Measurements from ENCODE around the gene TTLL13.
"Not testable (repeated sequence)": the region's sequence is repeated elsewhere in the genome, so short reads cannot be mapped to it uniquely, and the experiment has no call there.

The TTLL13 gene

DNA sequence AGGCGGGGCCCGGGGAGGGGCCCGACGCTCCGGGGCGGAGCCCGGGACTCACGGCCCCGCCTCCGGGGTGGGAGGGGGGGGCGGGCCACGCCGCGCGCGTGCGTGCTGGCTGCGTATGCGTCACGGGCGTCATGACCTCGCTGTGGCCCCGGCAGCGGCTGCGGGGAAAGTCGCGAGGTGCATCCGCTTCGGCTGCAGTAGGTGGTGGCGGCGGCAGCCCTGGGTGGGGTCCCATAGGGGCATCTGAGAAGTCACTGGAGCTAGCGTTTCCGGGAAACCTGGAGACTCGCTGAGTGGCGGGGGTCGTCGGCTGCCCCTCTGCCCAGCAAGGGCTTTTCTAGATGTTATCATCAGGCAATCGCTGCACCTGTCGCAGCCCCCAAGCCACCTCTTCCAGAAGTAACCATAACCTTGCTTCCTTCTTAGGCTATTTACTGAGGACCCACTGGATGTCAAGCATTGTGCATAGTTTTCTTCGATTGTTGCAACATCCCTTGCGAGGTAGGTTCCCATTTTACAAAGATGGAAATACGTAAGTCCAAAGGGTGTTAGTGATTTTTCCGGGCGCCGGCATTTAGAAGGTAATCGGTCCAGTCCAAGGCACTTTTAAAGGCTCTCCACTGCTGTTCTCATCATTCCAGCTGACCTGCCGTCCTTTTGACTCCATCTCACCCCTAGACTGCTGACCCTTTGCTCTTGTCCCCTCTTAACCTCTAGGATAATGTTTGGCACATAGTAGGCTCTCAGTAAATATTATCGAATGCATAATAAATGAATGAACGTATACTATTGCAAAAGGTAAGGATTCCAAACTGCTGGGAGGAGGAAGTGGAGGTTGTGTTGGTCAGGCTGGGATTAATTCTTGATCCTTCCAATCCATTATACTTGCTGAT is 15.0 kb upstream of the TTLL13 start, which contains the start of gene GDPGP1:
Gene GDPGP1, plus strand, starts transcription at position 114 of the 893 bp plus-strand sequence. CDS start 6,700 bp downstream, outside the sequence.
- DNase-seq (ENCODE audit: low spot score): peak; percentile 46

DNA sequence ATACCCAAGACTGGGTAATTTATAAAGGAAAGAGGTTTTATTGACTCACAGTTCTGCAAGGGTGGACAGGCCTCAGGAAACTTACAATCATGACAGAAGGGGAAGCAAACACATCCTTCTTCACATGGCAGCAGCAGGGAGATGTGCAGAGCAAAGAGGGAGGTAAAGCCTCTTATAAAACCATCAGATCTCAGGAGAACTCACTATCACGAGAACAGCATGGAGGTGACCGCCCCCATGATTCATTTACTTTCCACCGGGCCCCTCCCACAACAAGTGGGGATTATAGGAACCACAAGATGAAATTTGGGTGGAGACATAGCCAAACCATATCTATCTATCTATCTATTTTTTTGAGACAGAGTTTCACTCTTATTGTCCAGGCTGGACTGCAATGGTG is 10.0 kb upstream of the TTLL13 start:
- no peak for DNase-seq (ENCODE audit: low spot score)

DNA sequence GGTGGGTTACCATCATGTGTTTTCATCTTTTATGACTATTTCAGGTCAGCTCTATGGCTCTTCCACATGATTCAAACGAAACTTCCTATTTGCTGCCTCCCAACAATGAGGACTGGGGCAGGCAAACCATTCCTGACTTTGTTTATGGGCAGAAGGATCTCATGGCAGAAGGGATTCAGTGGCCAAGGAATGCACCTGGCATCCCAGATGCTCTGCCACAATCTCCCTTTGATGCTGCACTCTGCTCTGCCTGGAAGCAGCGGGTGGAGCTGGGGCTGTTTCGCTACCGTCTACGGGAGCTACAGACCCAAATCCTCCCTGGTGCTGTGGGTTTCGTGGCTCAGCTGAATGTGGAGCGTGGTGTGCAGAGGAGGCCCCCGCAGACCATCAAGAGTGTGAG is 8.5 kb upstream of the TTLL13 start:
- DNase-seq (ENCODE audit: low spot score): peak; percentile 76

DNA sequence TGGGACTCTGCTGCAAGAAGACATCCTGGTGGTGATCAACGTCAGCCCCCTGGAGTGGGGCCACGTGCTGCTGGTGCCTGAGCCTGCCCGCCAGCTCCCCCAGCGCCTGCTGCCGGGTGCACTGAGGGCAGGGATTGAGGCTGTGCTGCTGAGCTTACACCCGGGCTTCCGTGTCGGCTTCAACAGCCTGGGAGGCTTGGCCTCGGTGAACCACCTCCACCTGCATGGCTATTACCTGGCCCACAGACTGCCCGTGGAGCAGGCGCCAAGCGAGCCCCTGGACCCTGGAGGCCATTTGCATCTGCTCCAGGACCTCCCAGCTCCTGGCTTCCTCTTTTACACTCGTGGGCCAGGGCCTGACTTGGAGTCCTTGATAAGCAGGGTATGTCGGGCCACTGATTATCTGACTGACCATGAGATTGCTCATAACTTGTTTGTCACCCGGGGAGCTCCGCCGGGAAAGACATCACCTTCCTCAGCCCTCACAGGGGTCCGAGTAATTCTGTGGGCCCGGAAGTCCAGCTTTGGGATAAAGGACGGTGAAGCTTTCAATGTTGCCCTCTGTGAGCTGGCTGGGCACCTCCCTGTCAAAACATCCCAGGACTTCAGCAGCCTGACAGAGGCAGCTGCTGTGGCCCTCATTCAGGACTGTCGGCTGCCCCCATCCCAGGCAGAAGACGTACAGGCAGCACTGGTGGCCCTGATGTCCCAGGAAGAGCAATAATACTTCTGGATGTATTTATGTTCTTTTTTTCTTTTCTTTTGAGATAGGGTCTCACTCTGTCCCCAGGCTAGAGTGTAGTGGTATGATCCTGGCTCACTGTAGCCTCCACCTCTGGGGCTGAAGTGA is 7.8 kb upstream of the TTLL13 start:
- peak; percentile 34 for DNase-seq (ENCODE audit: low spot score)

DNA sequence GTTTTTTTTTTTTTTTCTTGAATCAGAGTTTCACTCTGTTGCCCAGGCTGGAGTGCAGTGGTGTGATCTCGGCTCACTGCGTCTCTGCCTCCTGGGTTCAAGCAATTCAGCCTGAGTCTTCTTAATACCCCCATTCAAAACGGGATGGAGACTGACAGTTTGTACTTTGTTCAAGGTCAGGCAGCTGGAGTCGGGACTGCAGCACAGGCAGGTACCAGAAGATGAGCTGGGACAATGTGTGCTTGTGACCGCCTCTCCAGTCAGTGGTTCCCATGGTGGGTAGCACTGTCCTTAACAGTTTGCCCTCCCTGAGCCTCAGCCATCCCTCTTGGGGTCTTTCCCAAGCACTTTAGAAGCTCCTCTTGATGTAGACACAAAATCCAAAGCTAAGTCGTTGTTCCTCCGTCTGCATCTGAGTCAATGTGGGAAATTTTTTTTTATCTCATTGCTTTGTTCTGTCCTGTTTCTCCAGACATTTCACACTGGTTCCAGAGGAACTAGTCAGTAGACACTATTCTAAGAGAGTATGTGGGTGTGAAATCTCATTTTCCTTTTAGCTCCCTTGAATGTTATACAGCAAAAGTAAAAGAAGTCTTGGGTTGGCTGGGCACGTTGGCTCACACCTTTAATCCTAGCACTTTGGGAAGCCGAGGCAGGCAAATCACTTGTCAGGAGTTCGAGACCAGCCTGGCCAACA is 5.3 kb upstream of the TTLL13 start:
- no peak for DNase-seq (ENCODE audit: low spot score)

DNA sequence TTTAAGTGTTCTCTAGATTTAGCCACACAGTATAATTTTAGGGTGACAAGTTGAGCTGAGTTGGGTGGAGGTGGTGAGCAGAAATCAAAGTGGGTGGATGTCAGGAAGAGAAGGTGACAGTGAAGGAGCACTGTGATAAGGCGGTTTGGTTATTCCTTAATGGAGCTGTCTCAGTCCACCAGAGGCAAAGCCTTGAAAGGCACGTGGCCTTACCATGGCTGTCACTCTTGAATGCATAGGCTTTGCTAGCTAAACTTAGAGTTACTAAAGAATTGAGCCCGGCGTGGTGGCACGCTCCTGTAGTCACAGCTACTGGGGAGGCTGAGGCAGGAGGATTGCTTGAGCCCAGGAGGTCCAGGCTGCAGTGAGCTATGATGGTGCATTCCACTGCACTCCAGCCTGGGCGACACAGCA is 560 bp upstream of the TTLL13 start:
- DNase-seq (ENCODE audit: low spot score): peak; percentile 40

DNA sequence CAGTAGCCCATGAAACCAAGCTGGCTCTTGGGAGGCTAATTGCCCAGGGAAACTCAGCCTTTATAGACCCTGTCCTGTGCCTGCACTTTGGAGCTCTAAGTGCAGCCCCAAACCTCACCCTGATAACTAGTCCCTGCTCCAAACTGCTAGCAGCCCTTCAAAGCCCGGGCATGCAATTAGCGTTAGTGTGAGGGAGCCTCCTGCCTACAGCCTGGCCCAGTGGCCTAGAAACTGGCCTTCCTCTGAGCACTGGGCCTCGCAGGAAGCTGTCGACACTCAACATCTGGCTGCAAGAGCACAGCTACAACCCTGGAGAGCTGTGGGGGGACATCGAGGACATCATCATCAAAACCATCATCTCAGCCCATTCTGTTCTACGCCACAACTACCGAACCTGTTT is 8.4 kb downstream of the TTLL13 start:
- DNase-seq (ENCODE audit: low spot score): no peak

DNA sequence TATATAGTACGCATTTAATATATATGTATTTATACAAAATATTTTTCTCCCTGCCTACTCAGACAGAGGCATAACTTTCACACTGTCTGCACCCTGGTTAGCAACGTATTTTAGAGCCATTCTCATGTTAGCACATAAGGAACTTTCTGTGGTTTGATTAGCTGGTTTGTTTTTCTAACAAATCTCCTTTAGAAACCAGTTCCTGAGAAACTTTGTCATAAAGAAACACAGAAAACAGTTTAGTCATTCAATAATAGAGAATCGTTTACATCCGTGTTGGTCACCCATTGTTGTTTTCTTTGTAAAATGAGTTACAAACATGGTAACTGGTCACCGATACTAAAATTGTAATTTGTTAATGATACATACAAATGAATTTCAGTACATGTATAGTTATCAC is 10.2 kb downstream of the TTLL13 start:
- DNase-seq (ENCODE audit: low spot score): no peak

DNA sequence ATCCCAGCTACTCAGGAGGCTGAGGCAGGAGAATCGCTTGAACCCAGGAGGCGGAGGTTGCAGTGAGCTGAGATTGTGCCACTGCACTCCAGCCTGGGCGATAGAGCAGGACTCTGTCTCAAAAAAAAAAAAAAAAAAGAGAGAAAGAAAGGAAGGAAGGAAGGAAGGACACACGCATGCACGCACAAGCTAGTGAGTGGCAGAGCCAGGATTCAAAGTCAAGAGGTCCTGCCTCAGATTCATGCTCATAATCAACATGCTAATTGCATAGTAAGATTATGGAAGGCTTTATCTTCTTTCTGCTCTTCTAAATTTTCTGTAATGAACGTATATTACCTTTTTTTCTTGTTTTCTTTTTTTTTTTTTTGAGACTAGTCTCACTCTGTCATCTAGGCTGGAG is 11.4 kb downstream of the TTLL13 start:
- DNase-seq (ENCODE audit: low spot score): not testable (repeated sequence)

DNA sequence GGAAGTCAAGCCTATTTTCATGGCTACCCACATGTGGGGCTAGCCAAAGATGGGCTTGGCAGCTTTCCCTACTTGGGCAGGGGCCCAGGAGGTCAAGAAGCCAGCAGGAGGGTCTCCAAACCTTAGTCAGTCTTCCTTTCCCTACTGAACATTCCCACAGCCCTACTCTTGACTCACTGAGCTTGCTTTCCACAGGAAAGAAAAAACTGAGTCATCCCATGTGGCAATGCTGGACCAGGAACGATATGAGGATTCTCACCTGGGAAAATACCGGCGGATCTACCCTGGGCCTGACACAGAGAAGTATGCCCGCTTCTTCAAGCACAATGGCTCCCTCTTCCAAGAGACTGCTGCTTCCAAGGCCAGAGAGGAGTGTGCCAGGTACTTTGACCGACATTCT is 12.5 kb downstream of the TTLL13 start:
- no peak for DNase-seq (ENCODE audit: low spot score)

DNA sequence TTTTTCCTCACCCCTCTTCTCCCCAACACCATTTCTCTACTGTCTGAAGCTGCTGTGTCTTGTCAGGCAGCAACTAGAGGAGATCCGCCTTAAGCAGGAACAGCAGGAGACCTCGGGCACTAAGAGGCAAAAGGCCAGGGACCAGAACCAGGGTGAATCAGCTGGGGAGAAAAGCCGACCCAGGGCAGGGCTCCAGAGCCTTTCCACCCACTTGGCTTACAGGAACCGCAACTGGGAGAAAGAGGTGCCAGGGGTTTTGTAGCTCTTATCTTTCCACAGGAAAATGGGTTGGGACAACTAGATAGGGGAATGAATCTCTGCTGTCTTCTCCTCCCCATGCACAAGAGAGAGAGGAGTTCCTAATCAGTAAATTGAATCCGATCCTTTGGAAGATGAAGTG is 13.1 kb downstream of the TTLL13 start:
- no peak for DNase-seq (ENCODE audit: low spot score)

DNA sequence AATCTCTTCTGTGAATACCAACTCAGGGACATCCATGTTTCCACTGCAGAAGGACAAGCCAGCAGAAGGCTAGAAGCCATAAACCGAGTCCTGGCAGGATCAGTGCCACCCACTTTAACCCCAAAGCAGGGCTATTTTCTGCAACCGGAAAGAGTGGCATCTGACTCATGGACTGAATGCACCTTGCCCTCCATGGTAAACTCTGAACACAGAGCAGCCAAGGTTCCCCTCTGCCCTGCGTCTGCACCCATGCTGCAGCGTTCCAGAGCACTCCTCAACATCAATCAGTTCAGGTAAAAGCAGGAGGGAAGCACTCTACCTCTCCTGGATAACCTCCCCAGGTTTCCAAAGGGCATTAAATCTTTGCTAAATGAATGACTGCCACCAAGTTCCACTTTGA is 15.3 kb downstream of the TTLL13 start:
- no peak for DNase-seq (ENCODE audit: low spot score)

DNA sequence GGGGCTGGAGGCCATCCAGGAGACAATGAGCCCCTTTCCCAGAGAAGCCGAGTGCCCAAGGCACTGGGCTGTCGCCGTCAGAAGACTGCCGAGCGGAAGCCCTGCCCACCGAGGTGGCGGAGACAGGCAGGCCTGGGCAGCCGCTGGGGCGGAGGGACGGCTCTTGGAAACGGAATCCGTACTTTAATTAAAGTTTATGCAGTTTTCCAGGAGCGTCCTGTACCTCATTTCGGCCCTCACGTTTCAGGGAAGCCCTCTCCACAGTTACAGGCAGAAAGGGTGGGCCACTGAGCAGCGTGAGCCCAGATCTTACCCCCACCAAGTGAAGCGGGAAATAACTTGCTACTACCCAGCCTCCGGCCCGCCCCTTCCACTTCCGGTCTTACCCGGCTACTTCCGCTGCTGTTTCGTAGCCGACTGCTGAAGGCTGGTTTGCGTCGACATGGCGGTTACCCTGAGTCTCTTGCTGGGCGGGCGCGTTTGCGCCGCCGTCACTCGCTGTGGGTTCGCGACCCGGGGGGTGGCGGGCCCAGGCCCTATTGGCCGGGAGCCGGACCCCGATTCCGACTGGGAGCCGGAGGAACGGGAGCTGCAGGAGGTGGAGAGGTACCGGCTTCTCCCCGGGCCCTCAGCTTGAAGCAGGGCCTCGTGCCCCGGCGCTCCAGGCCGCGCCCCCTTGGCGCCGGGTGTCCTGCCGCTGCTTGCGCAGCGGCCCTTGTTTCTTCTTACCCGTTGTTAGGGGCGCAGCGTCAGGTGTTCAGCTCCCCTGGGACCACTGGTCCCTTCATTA is 16.1 kb downstream of the TTLL13 start, which contains the start of gene NGRN:
Gene NGRN, plus strand, starts transcription at position 402 of the 790 bp plus-strand sequence. Its CDS starts 41 bp downstream, at position 443.
- peak; percentile 96 for DNase-seq (ENCODE audit: low spot score)

DNA sequence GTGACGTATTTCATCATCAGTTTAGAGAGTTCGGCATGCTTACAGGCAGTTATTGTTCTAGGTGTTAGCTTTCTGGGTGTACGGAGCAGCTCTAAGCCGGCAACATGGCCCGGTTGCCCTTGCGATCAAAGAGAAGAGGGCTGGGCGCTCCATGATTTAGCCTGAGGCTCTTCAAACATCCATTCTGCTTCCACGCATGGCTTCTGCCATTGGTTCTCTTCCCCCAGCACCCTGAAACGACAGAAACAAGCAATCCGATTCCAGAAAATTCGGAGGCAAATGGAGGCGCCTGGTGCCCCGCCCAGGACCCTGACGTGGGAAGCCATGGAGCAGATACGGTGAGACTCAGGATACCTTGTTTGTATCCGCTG is 16.7 kb downstream of the TTLL13 start:
- peak; percentile 59 for DNase-seq (ENCODE audit: low spot score)

DNA sequence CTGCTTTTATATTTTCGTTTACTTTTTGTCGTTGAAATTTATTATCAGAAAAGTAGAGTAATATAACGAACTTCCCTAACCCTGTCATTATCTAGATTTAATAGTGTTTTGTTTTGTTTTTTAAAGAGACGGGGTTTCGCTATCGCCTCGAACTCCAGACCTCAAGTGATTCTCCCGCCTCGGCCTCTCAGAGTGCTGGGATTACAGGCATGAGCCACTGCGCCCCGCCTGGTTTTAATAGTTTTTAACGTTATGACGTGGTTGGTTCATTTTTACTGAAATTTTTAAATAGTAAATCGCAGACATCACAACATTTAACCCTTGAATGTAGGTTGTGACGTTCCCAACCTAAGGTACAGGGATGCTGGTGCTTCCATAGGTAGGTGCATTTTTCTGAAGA is 17.1 kb downstream of the TTLL13 start:
- no peak for DNase-seq (ENCODE audit: low spot score)

DNA sequence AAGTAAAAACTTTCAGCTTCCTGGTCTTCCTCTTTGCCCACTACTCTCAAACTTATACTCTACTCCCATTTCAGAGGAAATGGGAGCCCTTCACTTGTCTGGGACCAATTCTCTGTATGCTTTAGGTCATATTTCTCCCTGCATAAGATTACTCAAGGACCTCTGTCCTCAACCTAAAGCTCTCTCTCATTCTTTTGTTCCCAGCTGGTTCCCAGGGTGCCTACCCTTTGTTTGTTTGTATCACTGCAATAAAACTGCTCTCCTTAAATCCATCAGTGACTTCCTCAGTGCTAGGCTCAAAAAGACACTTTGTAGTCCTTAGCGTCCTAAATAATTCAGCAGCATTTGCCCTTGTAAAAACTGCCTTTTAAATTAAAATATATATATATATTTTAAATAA is 19.1 kb downstream of the TTLL13 start:
- DNase-seq (ENCODE audit: low spot score): no peak

DNA sequence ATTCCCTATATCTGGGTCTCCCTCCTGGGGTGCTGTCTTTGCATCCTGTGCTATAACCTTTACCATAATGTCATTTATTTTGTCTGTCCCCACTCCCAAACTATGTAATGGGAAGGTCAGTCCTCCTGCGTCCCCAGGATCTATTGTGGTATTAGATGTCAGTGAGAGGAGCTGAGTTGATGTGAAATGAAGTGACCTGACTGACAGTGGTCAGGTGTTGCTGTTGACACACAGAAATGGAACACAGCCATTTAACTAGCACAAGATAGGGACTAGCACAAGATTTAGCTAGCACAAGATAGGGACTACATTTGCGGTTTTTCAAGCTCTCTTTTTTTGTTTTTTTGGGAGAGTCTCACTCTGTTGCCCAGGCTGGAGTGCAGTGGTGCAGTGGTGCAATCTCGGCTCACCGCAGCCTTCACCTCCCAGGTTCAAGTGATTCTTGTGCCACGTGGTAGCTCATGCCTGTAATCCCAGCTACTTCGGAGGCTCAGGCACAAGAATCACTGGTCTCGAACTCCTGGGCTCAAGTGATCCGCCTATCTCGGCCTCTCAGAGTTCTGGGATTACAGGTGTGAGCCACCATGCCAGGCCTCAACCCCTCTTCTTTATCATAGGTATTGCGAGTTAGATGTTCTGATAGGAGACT is 21.3 kb downstream of the TTLL13 start:
- DNase-seq (ENCODE audit: low spot score): no peak

DNA sequence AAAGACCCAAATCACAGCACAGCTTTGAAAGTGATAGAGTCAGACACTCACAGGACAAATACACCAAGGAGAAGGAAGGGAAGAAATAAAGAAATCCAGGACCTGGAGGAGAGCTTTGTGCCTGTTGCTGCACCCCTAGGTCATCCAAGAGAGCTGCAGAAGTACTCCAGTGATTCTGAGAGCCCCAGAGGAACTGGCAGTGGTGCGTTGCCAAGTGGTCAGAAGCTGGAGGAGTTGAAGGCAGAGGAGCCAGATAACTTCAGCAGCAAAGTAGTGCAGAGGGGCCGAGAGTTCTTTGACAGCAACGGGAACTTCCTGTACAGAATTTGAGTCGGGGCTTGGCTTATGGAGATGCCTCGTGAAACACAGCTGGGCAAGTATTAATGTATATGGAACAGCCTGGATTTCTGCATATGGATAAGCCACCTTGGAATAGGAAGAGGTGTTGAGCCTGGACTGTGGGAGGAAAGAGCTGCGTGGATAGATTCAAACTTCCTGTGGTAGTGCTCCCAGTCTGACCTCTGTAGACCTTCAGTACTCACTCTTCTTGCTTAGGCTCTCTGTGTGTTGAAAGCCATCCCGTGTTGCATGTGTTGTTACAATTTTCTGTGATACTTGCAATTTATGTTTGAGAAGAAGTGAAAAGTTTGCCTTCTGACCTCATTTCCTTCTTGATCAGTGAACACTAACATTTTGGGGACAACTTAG is 22.3 kb downstream of the TTLL13 start:
- no peak for DNase-seq (ENCODE audit: low spot score)

DNA sequence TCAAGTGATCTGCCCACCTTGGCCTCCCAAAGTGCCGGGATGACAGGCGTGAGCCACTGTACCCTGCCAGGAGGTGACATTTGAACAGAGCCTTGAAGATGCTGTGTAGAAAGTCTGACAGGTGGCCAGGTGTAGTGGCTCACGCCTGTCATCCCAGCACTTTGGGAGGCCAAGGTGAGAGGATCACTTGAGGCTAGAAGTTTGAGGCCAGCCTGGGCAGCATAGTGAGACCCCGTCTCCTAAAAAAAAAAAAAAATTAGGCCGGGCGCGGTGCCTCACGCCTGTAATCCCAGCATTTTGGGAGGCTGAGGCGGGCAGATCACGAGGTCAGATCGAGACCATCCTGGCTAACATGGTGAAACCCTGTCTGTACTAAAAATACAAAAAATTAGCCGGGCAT is 29.1 kb downstream of the TTLL13 start:
- not testable (repeated sequence) for DNase-seq (ENCODE audit: low spot score)

DNA sequence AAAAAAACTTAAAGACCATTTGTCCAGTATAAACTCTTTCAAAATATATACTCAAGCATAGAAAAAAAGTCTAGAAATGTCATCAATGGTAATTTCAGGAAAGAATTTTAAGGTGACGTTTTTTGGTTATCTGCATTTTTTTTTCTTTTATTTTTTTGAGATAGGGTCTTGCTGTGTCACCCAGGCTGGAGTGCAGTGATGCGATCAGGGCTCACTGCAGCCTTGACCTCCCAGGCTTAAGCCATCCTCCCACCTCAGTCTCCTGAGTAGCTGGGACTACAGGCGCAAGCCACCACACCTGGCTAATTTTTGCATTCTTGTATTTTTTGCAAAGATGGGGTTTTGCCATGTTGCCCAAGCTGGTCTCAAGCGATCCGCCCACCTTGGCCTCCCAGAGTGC is 31.4 kb downstream of the TTLL13 start:
- not testable (repeated sequence) for DNase-seq (ENCODE audit: low spot score)
